Measurements from ENCODE around the gene CLEC7A.

CLEC7A gene

DNA sequence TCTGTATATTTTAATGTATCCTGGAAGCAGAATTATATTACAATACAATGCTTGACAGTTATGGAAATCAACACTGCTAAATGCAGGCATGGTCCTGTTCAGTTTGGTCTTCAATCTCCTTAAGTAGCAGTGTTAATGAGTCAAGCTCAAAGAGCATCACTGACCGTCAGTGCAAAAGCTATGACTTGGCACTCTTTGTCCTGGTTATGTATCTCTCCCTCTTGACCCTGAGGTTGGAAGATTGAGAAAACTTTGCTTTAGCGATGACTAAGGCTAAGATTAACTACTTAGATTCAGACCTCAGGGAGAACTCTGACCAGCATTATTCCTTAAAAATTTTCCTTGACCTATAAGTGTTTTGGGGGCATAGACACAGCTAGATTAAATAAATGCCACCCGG is 10.9 kb downstream of the CLEC7A start:
- Histone ChIP-seq H3K4me2 (ENCODE audit: insufficient read depth, low read length) (no peak overlapping the region), H3K4me3 (ENCODE audit: low read depth in 1 of 2, low read length in 2 of 2) (no peak overlapping the region), H3K4me1 (ENCODE audit: insufficient read depth, low read length) (no peaks in the 10 kb centered on the region), H3K27ac (ENCODE audit: low read length) (no peak overlapping the region), H3K79me2 (ENCODE audit: insufficient read depth, low read length) (no peaks in the 10 kb centered on the region), H3K36me3 (ENCODE audit: insufficient read depth, low read length) (no peaks in the 10 kb centered on the region), H3K9me3 (ENCODE audit: insufficient read depth, low read length, severe bottlenecking) (no peaks in the 10 kb centered on the region), H3K9ac (ENCODE audit: low read depth, low read length) (no peak overlapping the region), H4K20me1 (ENCODE audit: insufficient read depth, low read length) (no peaks in the 10 kb centered on the region), H2AFZ (ENCODE audit: low read depth, low read length) (no peak overlapping the region), H3K27me3 (ENCODE audit: insufficient read depth, low read length, poor library complexity) (peaks cover 5% of the 10 kb centered on the region)
- DNase-seq (no peak), ATAC-seq (ENCODE audit: insufficient read depth, low read depth) (no peak)
- TF ChIP-seq, protein P1, sequence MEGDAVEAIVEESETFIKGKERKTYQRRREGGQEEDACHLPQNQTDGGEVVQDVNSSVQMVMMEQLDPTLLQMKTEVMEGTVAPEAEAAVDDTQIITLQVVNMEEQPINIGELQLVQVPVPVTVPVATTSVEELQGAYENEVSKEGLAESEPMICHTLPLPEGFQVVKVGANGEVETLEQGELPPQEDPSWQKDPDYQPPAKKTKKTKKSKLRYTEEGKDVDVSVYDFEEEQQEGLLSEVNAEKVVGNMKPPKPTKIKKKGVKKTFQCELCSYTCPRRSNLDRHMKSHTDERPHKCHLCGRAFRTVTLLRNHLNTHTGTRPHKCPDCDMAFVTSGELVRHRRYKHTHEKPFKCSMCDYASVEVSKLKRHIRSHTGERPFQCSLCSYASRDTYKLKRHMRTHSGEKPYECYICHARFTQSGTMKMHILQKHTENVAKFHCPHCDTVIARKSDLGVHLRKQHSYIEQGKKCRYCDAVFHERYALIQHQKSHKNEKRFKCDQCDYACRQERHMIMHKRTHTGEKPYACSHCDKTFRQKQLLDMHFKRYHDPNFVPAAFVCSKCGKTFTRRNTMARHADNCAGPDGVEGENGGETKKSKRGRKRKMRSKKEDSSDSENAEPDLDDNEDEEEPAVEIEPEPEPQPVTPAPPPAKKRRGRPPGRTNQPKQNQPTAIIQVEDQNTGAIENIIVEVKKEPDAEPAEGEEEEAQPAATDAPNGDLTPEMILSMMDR (IDR thresholded peaks at IDR 0.05; ENCODE audit: borderline replicate concordance, extremely low read depth, low read length, poor library complexity, severe bottlenecking) = no peak
- no peak for TF ChIP-seq EZH2 (IDR thresholded peaks at IDR 0.05; ENCODE audit: borderline replicate concordance, low read depth, low read length, severe bottlenecking)

- TF ChIP-seq, protein P1 (IDR thresholded peaks at IDR 0.05; ENCODE audit: borderline replicate concordance, extremely low read depth, low read length, poor library complexity, severe bottlenecking) = no peak
- ATAC-seq (ENCODE audit: insufficient read depth, low read depth) (no peak), DNase-seq (no peak)
- H4K20me1 ChIP-seq (ENCODE audit: insufficient read depth, low read length) = no peaks in the 10 kb centered on the region
- H3K79me2 ChIP-seq (ENCODE audit: insufficient read depth, low read length) = no peaks in the 10 kb centered on the region
- H3K4me3 ChIP-seq (ENCODE audit: low read depth in 1 of 2, low read length in 2 of 2) = no peak overlapping the region
- no peaks in the 10 kb centered on the region for H3K36me3 ChIP-seq (ENCODE audit: insufficient read depth, low read length)
- no peak overlapping the region for H3K9ac ChIP-seq (ENCODE audit: low read depth, low read length)
- no peak overlapping the region for H3K4me2 ChIP-seq (ENCODE audit: insufficient read depth, low read length)
- H2AFZ ChIP-seq (ENCODE audit: low read depth, low read length) = no peak overlapping the region
- peaks cover 3% of the 10 kb centered on the region for H3K27me3 ChIP-seq (ENCODE audit: insufficient read depth, low read length, poor library complexity)
- H3K27ac ChIP-seq (ENCODE audit: low read length) = no peak overlapping the region
- H3K4me1 ChIP-seq (ENCODE audit: insufficient read depth, low read length) = no peaks in the 10 kb centered on the region
- no peaks in the 10 kb centered on the region for H3K9me3 ChIP-seq (ENCODE audit: insufficient read depth, low read length, severe bottlenecking)
Measured at GRCh38 chr12:10115890-10116289, 14.1 kb downstream of the CLEC7A start.

DNA sequence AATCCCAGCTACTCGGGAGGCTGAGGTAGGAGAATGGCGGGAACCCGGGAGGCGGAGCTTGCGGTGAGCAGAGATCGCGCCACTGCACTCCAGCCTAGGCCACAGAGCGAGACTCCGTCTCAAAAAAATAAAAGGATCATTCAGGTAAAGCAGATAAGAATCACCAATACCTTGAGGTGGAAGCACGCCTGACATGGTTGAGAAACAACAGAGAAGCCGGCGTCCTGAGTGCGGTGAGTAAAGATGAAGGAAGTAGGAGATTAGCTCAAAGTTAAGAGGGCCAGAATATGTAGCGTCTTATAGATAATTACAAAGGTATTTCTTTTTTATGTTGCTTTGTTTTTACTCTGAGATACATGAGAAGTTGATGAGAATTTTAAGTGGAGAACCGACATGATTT is 14.7 kb downstream of the CLEC7A start:
- Histone ChIP-seq H3K4me3 (ENCODE audit: low read depth in 1 of 2, low read length in 2 of 2) (no peak overlapping the region), H4K20me1 (ENCODE audit: insufficient read depth, low read length) (no peaks in the 10 kb centered on the region), H3K27ac (ENCODE audit: low read length) (no peak overlapping the region), H3K4me1 (ENCODE audit: insufficient read depth, low read length) (no peaks in the 10 kb centered on the region), H3K79me2 (ENCODE audit: insufficient read depth, low read length) (no peaks in the 10 kb centered on the region), H3K4me2 (ENCODE audit: insufficient read depth, low read length) (no peak overlapping the region), H3K36me3 (ENCODE audit: insufficient read depth, low read length) (no peaks in the 10 kb centered on the region), H3K27me3 (ENCODE audit: insufficient read depth, low read length, poor library complexity) (peaks cover 3% of the 10 kb centered on the region), H3K9me3 (ENCODE audit: insufficient read depth, low read length, severe bottlenecking) (no peaks in the 10 kb centered on the region), H3K9ac (ENCODE audit: low read depth, low read length) (no peak overlapping the region), H2AFZ (ENCODE audit: low read depth, low read length) (no peak overlapping the region)
- DNase-seq (no peak), ATAC-seq (ENCODE audit: insufficient read depth, low read depth) (no peak)
- TF ChIP-seq EZH2 (IDR thresholded peaks at IDR 0.05; ENCODE audit: borderline replicate concordance, low read depth, low read length, severe bottlenecking) = no peak
- TF ChIP-seq, protein P1 (IDR thresholded peaks at IDR 0.05; ENCODE audit: borderline replicate concordance, extremely low read depth, low read length, poor library complexity, severe bottlenecking) = no peak

- H3K9ac ChIP-seq (ENCODE audit: low read depth, low read length) = no peak overlapping the region
- DNase-seq = no peak
Measured at GRCh38 chr12:10113920-10114319, 16.1 kb downstream of the CLEC7A start.

More at GRCh38 chr12:10113920-10114319, 16.1 kb downstream of the CLEC7A start:
- Histone ChIP-seq H3K4me3 (ENCODE audit: low read depth in 1 of 2, low read length in 2 of 2) (no peak overlapping the region), H2AFZ (ENCODE audit: low read depth, low read length) (no peak overlapping the region), H3K36me3 (ENCODE audit: insufficient read depth, low read length) (no peaks in the 10 kb centered on the region), H4K20me1 (ENCODE audit: insufficient read depth, low read length) (no peaks in the 10 kb centered on the region), H3K79me2 (ENCODE audit: insufficient read depth, low read length) (no peaks in the 10 kb centered on the region), H3K9me3 (ENCODE audit: insufficient read depth, low read length, severe bottlenecking) (no peaks in the 10 kb centered on the region), H3K4me2 (ENCODE audit: insufficient read depth, low read length) (no peak overlapping the region), H3K27ac (ENCODE audit: low read length) (no peak overlapping the region), H3K4me1 (ENCODE audit: insufficient read depth, low read length) (no peaks in the 10 kb centered on the region), H3K27me3 (ENCODE audit: insufficient read depth, low read length, poor library complexity) (peaks cover 3% of the 10 kb centered on the region)
- no peak for ATAC-seq (ENCODE audit: insufficient read depth, low read depth)
- TF ChIP-seq EZH2 (IDR thresholded peaks at IDR 0.05; ENCODE audit: borderline replicate concordance, low read depth, low read length, severe bottlenecking) = no peak
- TF ChIP-seq, protein P1 (IDR thresholded peaks at IDR 0.05; ENCODE audit: borderline replicate concordance, extremely low read depth, low read length, poor library complexity, severe bottlenecking) = no peak
